HG03064 (cell line): ENCODE data around the gene RNF212.

Experiments used
- ATAC-seq: cut with Tn5 transposase; IDR thresholded peaks from one replicate; pipeline ENCODE4 v1.9.1; 2021; ENCODE audit warnings: low read depth; ENCODE audit not compliant: unreplicated experiment

The RNF212 gene

GRCh38 chr4:1039493-1040343 lies 73.6 kb downstream of the RNF212 start:
- no peak for ATAC-seq

GRCh38 chr4:1038948-1039492 lies 74.3 kb downstream of the RNF212 start:
- ATAC-seq = no peak

- ATAC-seq = no peak
Measured at GRCh38 chr4:1036976-1037810, 76.2 kb downstream of the RNF212 start.

- ATAC-seq = no peak
Measured at GRCh38 chr4:1036095-1036494, 77.3 kb downstream of the RNF212 start.

GRCh38 chr4:1035510-1035909 lies 77.9 kb downstream of the RNF212 start:
- ATAC-seq = no peak

GRCh38 chr4:1033840-1034551 lies 79.4 kb downstream of the RNF212 start:
- ATAC-seq = no peak

- no peak for ATAC-seq
Measured at GRCh38 chr4:1032861-1033260, 80.5 kb downstream of the RNF212 start.

GRCh38 chr4:1031956-1032795 lies 81.2 kb downstream of the RNF212 start:
- no peak for ATAC-seq

DNA sequence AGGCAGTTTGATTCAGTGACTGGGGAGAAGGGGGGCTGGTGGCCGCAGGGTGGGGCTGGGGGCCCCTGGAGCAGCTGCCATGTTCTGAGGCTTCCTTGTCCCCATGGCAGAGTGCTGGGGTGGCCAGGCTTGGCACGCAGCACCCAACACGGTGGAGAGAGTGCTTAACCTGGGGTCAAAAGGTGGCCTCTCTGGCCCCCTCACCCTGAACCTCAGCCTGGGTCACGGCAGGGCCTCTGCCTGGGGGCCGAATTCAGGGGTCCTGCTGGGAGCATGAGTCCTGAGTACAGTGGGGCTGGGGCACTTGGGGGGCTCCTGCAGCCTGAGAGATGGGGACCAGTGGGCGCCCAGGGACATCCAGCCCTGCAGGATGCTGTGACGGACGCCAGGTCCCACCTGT lies 82.0 kb downstream of the RNF212 start:
- no peak for ATAC-seq

DNA sequence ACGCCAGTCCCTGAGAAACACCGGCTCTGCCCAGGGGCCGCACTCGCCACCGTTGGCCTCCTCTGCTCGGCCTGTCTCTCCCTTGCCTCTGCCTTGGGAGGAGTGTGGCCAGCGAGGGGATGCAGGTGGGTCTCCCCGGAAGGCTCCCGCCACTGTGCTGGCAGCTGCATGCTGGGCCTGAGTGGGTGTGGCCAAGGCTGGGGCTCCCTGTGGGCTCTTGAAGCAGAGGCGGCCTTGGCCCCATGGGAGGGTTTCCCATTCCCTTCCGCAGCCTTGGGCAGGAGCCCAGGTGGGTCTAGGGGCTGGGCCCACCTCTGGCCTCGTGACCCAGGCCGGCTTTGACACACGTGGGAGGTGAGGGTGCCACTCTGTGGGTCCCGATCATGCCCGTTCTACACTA lies 82.8 kb downstream of the RNF212 start:
- ATAC-seq = no peak

- no peak for ATAC-seq
Measured at GRCh38 chr4:1030031-1030430, 83.3 kb downstream of the RNF212 start.

DNA sequence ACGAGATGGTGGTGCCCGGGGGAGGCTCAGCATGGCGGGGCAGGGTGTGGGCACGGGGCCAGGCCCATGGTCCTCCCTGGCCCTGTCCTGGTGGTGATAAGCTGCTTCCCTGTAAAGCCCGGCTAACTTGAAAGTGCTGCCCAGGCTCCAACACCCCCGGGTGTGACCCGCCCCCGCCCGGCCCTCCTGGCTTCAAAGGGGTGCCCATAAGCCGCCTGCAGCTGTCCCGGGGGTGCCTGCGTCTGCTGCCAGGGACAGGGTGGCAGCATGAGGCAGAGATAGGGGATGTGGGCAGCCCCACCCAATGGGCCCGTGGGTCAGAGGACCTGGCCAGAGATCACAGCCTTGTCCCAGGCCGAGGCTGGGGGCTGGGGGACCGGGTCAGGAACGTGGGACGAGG lies 83.8 kb downstream of the RNF212 start:
- no peak for ATAC-seq

DNA sequence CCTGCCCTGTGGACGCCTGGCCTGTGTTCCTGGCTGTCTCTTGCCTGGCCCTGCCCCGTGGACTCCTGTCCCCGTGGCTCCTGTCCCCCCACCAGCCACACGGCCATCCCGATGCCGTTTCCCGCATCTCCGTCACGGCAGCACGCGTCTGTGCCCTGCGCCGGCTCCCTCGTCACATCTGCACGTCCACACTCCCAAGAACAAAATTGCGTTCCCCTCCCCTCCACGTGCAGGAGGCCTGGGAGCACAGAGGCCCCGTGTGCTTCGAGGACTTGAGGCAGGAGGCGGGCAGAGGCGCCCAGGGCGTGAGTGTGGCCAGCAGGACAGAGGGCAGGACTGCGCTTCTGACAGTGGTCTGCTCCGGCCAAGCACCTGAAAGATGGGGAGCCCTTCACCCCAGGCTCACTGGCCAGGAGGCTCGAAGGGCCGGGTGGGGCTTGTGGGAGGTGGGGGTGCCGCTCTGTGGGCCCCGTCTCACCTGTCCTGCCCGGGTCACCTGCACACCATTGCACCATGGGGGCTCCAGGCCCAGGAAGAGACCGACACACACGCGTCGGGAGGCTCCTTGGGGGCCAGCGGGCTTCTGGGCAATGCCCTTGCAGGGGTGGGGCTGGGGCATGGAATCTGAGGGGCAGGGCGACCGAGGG lies 84.7 kb downstream of the RNF212 start:
- ATAC-seq = no peak

DNA sequence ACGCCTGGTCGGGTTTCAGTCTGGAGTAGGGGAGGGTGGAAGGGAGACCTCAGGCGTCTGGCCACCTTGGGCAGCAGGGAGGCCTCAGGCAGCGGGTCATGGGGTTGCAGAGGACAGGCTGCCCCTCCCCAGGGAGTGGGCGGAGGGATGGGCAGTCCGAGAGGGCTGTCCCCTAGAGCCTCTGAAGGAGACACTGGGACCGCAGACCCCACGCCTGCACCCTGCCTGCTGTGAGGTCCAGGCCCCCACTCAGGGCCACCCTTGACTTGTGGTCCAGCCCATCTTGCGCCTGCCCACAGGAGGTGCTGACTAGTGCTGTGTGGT lies 85.5 kb downstream of the RNF212 start:
- no peak for ATAC-seq

- ATAC-seq = no peak
Measured at GRCh38 chr4:1027219-1027914, 86.0 kb downstream of the RNF212 start.

- no peak for ATAC-seq
Measured at GRCh38 chr4:1026115-1026514, 87.2 kb downstream of the RNF212 start.

DNA sequence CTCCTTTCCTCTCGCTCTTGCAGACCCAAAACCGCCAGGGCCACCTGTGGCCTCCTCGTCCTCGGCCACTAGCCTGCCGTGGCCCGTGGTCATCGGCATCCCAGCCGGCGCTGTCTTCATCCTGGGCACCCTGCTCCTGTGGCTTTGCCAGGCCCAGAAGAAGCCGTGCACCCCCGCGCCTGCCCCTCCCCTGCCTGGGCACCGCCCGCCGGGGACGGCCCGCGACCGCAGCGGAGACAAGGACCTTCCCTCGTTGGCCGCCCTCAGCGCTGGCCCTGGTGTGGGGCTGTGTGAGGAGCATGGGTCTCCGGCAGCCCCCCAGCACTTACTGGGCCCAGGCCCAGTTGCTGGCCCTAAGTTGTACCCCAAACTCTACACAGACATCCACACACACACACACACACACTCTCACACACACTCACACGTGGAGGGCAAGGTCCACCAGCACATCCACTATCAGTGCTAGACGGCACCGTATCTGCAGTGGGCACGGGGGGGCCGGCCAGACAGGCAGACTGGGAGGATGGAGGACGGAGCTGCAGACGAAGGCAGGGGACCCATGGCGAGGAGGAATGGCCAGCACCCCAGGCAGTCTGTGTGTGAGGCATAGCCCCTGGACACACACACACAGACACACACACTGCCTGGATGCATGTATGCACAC lies 88.3 kb downstream of the RNF212 start:
- no peak for ATAC-seq

DNA sequence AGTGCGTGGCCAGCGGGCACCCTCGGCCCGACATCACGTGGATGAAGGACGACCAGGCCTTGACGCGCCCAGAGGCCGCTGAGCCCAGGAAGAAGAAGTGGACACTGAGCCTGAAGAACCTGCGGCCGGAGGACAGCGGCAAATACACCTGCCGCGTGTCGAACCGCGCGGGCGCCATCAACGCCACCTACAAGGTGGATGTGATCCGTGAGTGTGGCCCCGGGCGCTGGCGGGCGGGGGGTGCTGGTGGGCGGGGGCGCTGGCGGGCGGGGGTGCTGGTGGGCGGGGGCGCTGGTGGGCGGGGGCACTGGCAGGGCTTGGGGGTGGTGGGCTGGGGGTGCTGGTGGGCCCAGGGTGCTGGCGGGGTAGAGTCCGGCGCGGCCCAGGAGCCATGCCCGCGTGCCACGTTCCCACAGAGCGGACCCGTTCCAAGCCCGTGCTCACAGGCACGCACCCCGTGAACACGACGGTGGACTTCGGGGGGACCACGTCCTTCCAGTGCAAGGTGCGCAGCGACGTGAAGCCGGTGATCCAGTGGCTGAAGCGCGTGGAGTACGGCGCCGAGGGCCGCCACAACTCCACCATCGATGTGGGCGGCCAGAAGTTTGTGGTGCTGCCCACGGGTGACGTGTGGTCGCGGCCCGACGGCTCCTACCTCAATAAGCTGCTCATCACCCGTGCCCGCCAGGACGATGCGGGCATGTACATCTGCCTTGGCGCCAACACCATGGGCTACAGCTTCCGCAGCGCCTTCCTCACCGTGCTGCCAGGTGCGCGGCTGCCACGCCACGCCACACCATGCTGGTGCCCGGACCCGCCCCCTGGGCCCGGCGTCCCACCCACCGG lies 89.2 kb downstream of the RNF212 start:
- no peak for ATAC-seq
